Measurements from ENCODE around the gene RRAGC.
A peak's percentile ranks its signal among the peaks of the same experiment; 100 is the strongest.

The RRAGC gene

GRCh38 chr1:38806090-38806489 lies 53.5 kb downstream of the RRAGC start:
- DNase-seq: no peak
- H3K4me1 Mint-ChIP-seq: peaks cover 7% of the 10 kb centered on the region
- no peak for TF ChIP-seq CTCF (IDR thresholded peaks at IDR 0.05)
- H3K36me3 Mint-ChIP-seq (ENCODE audit: low read depth): no peaks in the 10 kb centered on the region
- H3K27me3 Mint-ChIP-seq (ENCODE audit: low read depth, poor library complexity): peaks cover 90% of the 10 kb centered on the region
- H3K27ac Mint-ChIP-seq: no peak overlapping the region
- no peak overlapping the region for H3K4me3 Mint-ChIP-seq
- H3K9me3 Mint-ChIP-seq: no peaks in the 10 kb centered on the region

- peaks cover 82% of the 10 kb centered on the region for H3K27me3 Mint-ChIP-seq (ENCODE audit: low read depth, poor library complexity)
- no peak overlapping the region for H3K27ac Mint-ChIP-seq
- peaks cover 3% of the 10 kb centered on the region for H3K36me3 Mint-ChIP-seq (ENCODE audit: low read depth)
- peaks cover 4% of the 10 kb centered on the region for H3K9me3 Mint-ChIP-seq
- no peak for DNase-seq
- H3K4me1 Mint-ChIP-seq: peaks cover 11% of the 10 kb centered on the region
- H3K4me3 Mint-ChIP-seq: peak overlapping the region; percentile 82
- TF ChIP-seq CTCF (IDR thresholded peaks at IDR 0.05): no peak
Measured at GRCh38 chr1:38805036-38805435, 54.5 kb downstream of the RRAGC start.

GRCh38 chr1:38804062-38804886 lies 55.3 kb downstream of the RRAGC start:
- TF ChIP-seq CTCF (IDR thresholded peaks at IDR 0.05): no peak
- no peak overlapping the region for H3K27ac Mint-ChIP-seq
- H3K4me3 Mint-ChIP-seq: peak overlapping the region; percentile 82
- H3K4me1 Mint-ChIP-seq: peaks cover 16% of the 10 kb centered on the region
- H3K27me3 Mint-ChIP-seq (ENCODE audit: low read depth, poor library complexity): peaks cover 79% of the 10 kb centered on the region
- peaks cover 9% of the 10 kb centered on the region for H3K36me3 Mint-ChIP-seq (ENCODE audit: low read depth)
- peaks cover 12% of the 10 kb centered on the region for H3K9me3 Mint-ChIP-seq
- peak; percentile 61 for DNase-seq

- Mint-ChIP-seq H3K4me1 (peaks cover 16% of the 10 kb centered on the region), H3K27me3 (ENCODE audit: low read depth, poor library complexity) (peaks cover 77% of the 10 kb centered on the region), H3K36me3 (ENCODE audit: low read depth) (peaks cover 13% of the 10 kb centered on the region), H3K9me3 (peaks cover 18% of the 10 kb centered on the region), H3K4me3 (peak overlapping the region; percentile 79), H3K27ac (no peak overlapping the region)
- TF ChIP-seq CTCF (IDR thresholded peaks at IDR 0.05): no peak
- no peak for DNase-seq
Measured at GRCh38 chr1:38803647-38804046, 55.9 kb downstream of the RRAGC start.

GRCh38 chr1:38800720-38801671 lies 58.6 kb downstream of the RRAGC start:
- peaks cover 16% of the 10 kb centered on the region for H3K4me1 Mint-ChIP-seq
- no peak overlapping the region for H3K27ac Mint-ChIP-seq
- TF ChIP-seq CTCF (IDR thresholded peaks at IDR 0.05): no peak
- peaks cover 13% of the 10 kb centered on the region for H3K36me3 Mint-ChIP-seq (ENCODE audit: low read depth)
- no peak overlapping the region for H3K4me3 Mint-ChIP-seq
- H3K27me3 Mint-ChIP-seq (ENCODE audit: low read depth, poor library complexity): peaks cover 57% of the 10 kb centered on the region
- peaks cover 33% of the 10 kb centered on the region for H3K9me3 Mint-ChIP-seq
- DNase-seq: no peak
